ENCODE data around the gene TMEM232. TPM values are rescaled to one million over a fixed set of nuclear protein-coding genes. Genes with fewer than 3 reads are reported as not detected.

TMEM232 gene
- total RNA-seq, 1 donor from 2014 or later: 0.86 TPM

- TF ChIP-seq CTCF (conservative IDR thresholded peaks at IDR 0.05; ENCODE audit: low read depth, low read length): no peak
- DNase-seq (ENCODE audit: low read depth): no peak
- H3K4me3 ChIP-seq (ENCODE audit: low read depth, low read length): no peak overlapping the region
Measured at GRCh38 chr5:110653231-110653970, 73.1 kb downstream of the TMEM232 start.

GRCh38 chr5:110651507-110651906 lies 75.0 kb downstream of the TMEM232 start:
- no peak for DNase-seq (ENCODE audit: low read depth)
- no peak for TF ChIP-seq CTCF (conservative IDR thresholded peaks at IDR 0.05; ENCODE audit: low read depth, low read length)
- H3K4me3 ChIP-seq (ENCODE audit: low read depth, low read length): no peak overlapping the region

GRCh38 chr5:110644357-110644756 lies 82.1 kb downstream of the TMEM232 start:
- no peak overlapping the region for H3K4me3 ChIP-seq (ENCODE audit: low read depth, low read length)
- no peak for DNase-seq (ENCODE audit: low read depth)
- TF ChIP-seq CTCF (conservative IDR thresholded peaks at IDR 0.05; ENCODE audit: low read depth, low read length): no peak

GRCh38 chr5:110638970-110639902 lies 87.2 kb downstream of the TMEM232 start:
- no peak for TF ChIP-seq CTCF (conservative IDR thresholded peaks at IDR 0.05; ENCODE audit: low read depth, low read length)
- no peak for DNase-seq (ENCODE audit: low read depth)
- no peak overlapping the region for H3K4me3 ChIP-seq (ENCODE audit: low read depth, low read length)

GRCh38 chr5:110634475-110634874 lies 92.0 kb downstream of the TMEM232 start:
- no peak for TF ChIP-seq CTCF (conservative IDR thresholded peaks at IDR 0.05; ENCODE audit: low read depth, low read length)
- no peak for DNase-seq (ENCODE audit: low read depth)
- H3K4me3 ChIP-seq (ENCODE audit: low read depth, low read length): no peak overlapping the region

GRCh38 chr5:110631236-110631635 lies 95.2 kb downstream of the TMEM232 start:
- no peak overlapping the region for H3K4me3 ChIP-seq (ENCODE audit: low read depth, low read length)
- TF ChIP-seq CTCF (conservative IDR thresholded peaks at IDR 0.05; ENCODE audit: low read depth, low read length): no peak
- no peak for DNase-seq (ENCODE audit: low read depth)

Measured in epithelial cell of proximal tubule (primary cell).